ENCODE results near the gene FCGBP.

The FCGBP gene

DNA sequence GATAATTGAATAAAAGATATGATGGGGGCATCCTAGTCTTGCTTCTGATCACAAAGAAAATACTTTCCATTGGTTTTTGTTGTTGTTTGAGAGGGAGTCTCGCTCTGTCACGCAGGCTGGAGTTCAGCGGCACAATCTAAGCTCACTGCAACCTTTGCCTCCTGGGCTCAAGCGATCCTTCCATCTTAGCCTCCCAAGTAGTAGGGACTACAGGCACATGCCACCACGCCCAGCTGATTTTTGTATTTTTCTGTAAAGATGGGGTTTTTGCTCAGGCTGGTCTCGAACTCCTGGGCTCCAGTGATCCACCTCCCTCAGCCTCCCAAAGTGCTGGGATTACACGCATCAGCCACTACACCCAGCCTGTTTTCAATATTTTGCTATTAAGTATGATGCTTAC is 19.5 kb upstream of the FCGBP start:
- no peak for DNase-seq (ENCODE audit: low read depth)
- H3K4me3 ChIP-seq (ENCODE audit: low read depth, low read length) = no peak overlapping the region
- TF ChIP-seq, protein P1, sequence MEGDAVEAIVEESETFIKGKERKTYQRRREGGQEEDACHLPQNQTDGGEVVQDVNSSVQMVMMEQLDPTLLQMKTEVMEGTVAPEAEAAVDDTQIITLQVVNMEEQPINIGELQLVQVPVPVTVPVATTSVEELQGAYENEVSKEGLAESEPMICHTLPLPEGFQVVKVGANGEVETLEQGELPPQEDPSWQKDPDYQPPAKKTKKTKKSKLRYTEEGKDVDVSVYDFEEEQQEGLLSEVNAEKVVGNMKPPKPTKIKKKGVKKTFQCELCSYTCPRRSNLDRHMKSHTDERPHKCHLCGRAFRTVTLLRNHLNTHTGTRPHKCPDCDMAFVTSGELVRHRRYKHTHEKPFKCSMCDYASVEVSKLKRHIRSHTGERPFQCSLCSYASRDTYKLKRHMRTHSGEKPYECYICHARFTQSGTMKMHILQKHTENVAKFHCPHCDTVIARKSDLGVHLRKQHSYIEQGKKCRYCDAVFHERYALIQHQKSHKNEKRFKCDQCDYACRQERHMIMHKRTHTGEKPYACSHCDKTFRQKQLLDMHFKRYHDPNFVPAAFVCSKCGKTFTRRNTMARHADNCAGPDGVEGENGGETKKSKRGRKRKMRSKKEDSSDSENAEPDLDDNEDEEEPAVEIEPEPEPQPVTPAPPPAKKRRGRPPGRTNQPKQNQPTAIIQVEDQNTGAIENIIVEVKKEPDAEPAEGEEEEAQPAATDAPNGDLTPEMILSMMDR (IDR thresholded peaks at IDR 0.05; ENCODE audit: low read depth, low read length, missing control alignments) = no peak

DNA sequence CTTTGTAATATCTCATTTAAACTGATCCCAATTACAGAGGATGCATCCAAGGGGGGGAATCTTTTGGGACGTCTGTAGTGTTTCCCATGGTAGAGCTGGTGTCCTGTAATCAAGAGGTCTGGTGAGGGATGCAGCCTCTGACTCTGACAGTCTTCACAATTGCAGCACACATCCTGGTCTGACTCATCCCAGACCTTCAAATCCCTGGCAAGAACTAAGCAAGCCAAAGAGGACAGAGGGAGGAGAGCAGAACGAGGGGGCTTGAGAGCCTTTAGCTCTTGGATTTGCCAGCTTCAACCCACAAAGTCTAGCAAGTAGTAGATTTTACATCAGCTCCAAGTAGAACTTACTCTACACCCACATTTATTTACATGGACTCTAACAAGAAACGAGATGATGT is 17.3 kb upstream of the FCGBP start:
- TF ChIP-seq, protein P1 (IDR thresholded peaks at IDR 0.05; ENCODE audit: low read depth, low read length, missing control alignments) = no peak

DNA sequence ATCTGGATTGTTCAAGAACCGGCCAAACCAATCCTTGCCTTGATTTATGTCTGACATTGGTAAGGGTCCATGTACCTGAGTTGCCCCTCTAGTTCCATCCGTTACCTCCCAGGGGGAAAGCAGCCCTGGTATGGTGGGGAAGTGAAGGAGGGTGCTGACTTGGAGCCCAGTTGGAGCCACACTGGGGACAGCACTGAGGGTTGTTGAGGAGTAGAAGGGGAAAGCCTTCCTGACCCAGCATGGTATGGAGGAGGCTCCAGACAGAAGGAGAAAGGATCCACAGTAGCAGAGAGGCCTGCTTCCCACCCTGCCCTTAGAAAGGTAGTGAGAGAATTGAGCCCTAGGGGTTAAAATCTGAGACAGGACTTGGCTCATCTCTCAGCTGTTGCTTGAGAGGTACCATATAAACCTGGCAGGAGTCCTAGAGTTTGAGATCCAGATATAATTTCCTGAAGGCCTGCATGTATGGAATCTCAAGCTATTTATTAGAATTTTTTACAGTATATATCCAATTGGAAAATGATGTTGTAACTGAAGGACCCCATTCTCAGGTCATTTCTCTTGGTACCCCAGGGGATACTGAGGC is 16.7 kb upstream of the FCGBP start:
- TF ChIP-seq, protein P1 (IDR thresholded peaks at IDR 0.05; ENCODE audit: low read depth, low read length, missing control alignments) = no peak
- H3K4me3 ChIP-seq (ENCODE audit: low read depth, low read length) = no peak overlapping the region
- DNase-seq (ENCODE audit: low read depth) = no peak

More for the DNA sequence above, 17.3 kb upstream of the FCGBP start:
- H3K4me3 ChIP-seq (ENCODE audit: low read depth, low read length) = no peak overlapping the region
- no peak for DNase-seq (ENCODE audit: low read depth)

DNA sequence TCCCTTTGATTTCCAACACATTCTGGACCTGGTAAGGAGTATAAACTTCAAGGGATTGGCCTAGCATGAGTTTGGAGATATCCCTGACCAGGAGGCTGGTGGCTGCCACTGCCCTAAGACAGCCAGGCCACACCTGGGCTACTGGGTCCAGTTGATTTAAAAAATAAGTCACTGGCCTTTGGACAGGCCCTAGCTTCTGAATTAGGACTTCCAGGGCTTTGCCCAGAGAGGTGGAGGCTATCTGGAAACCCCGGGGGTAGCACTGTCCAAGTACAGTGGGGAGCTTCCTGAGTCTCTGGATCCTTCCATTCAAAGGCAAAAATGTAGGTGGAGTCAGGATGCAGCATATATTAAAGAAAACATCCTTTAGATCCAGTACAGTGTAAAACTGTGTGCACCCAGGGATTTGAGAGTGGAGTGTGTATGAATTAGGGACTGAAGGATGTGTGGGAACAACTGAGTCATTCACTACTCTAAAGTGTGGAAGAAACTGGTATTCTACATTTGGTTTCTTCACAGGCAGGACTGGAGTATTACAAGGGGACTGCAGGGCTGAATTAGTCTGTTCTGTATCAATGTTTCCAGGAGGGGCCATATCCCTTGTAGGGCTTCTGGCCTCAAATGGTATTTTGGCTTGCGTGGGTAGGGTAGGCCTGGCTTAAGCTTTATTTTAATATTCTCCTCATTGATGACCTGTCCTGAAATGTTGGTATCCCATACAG is 14.8 kb upstream of the FCGBP start:
- no peak overlapping the region for H3K4me3 ChIP-seq (ENCODE audit: low read depth, low read length)
- TF ChIP-seq, protein P1 (IDR thresholded peaks at IDR 0.05; ENCODE audit: low read depth, low read length, missing control alignments) = no peak
- no peak for DNase-seq (ENCODE audit: low read depth)

DNA sequence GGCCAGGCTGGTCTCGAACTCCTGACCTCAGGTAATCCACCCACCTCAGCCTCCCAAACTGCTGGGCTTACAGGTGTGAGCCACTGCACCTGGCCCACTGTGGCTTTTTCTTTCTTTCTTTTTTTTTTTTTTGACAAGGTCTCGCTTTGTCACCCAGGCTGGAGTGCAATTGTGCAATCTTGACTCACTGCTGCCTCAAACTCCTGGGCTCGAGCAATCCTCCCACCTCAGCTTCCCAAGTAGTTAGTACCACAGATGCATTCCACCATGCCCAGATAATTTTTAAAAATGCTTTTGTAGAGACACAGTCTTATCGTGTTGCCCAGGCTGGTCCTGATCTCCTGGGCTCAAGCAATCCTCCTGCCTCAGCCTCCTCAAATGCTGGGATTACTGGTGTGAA is 12.1 kb upstream of the FCGBP start:
- TF ChIP-seq, protein P1 (IDR thresholded peaks at IDR 0.05; ENCODE audit: low read depth, low read length, missing control alignments) = no peak
- DNase-seq (ENCODE audit: low read depth) = no peak
- H3K4me3 ChIP-seq (ENCODE audit: low read depth, low read length) = no peak overlapping the region

DNA sequence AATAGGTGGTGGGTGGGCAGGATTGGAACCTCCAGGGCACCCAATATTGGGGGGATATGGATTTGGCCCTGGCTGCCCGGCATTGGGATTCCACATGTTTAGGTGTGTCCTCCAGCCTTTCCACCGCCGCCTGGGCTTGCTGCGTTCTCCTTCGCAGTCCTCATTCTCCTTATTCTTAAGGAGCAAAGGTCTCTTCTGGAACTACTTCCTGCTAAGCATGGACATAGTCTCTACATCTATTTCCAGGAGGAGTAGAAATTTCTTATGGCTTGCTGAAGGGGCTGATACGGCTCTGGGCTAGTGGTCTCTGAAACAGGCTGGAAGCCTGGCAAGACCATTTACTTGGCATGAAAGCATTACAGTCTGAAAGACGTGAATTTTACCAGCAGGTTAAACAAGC is 9.2 kb upstream of the FCGBP start:
- TF ChIP-seq, protein P1 (IDR thresholded peaks at IDR 0.05; ENCODE audit: low read depth, low read length, missing control alignments) = no peak
- DNase-seq (ENCODE audit: low read depth) = no peak
- no peak overlapping the region for H3K4me3 ChIP-seq (ENCODE audit: low read depth, low read length)

DNA sequence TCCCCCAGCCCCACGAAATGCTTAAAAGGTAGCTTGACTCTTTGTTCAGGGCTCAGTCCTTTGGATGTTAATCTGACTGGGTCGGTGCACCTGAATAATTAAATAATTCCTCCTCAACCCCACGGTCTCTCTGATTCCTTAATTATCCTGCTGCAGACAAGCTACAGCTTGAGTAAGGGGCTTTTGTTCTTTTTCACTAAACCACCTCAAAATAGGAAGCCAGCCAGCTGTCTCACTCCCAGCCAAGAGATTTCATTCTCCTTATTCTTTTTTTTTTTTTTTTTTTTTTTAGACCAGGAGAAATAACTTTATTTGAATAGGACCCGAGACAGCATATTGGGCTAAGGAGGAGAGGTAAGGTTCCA is 7.9 kb upstream of the FCGBP start:
- TF ChIP-seq, protein P1 (IDR thresholded peaks at IDR 0.05; ENCODE audit: low read depth, low read length, missing control alignments) = no peak
- DNase-seq (ENCODE audit: low read depth) = no peak
- H3K4me3 ChIP-seq (ENCODE audit: low read depth, low read length) = no peak overlapping the region

Measured in GM12864 (cell line).